NCI-H1436 (cell line): ENCODE measurements around the gene COX4I2.
A peak's percentile ranks its signal among the peaks of the same experiment; 100 is the strongest.
"Not testable (repeated sequence)": the region's sequence is repeated elsewhere in the genome, so short reads cannot be mapped to it uniquely, and the experiment has no call there.

Experiments
- DNase-seq: peaks from one replicate; lab custom pipeline; 2025; lab: John Stamatoyannopoulos, UW

COX4I2 gene

GRCh38 chr20:31607640-31608250 lies 30.0 kb upstream of the COX4I2 start:
- DNase-seq, result no peak

DNA sequence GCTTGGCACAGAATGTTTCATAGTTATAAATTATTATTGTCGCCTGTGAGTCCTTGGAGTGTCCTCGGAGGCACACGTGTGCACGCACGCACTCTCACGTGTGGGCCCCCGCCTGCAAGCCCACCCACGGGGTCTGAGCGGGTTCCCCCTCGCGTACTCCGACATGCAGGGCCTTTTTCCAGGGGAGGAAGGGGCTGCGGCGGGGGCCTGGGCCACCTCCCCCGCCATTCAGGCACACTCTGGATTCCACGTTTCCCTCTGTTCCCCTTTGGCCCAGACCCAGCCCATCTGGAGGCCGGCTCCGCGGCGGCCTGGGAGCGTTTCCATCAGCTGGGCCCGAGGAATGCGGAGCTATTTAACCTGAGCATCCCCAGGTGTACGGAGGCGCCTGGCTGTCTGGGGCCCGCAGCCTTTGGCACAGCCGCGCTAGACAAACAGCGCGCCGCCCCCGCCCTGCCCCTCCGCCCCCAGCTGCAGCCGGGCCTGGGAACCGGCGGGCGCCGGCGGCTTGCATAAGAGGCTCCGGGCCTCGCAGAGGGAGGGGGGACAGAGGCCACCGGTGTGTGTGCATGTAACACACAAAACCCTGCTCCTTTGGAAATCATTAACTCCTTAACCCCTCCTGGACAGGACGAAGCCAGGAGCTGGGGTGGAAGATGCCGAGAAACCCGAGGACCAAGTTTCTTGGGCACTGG lies 29.3 kb upstream of the COX4I2 start:
- peak; percentile 79 for DNase-seq

DNA sequence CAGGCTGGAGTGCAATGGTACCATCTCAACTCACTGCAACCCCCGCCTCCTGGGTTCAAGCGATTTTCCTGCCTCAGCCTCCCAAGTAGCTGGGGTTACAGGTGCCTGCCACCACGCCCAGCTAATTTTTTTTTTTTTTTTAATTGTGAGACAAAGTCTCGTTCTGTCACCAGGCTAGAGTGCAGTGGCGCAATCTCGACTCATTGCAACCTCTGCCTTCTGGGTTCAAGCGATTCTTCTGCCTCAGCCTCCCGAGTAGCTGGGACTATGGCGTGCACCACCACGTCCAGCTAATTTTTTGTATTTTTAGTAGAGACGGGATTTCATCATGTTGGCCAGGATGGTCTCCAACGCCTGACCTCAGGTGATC lies 25.5 kb upstream of the COX4I2 start:
- not testable (repeated sequence) for DNase-seq

- no peak for DNase-seq
Measured at GRCh38 chr20:31615416-31615815, 22.3 kb upstream of the COX4I2 start.

DNA sequence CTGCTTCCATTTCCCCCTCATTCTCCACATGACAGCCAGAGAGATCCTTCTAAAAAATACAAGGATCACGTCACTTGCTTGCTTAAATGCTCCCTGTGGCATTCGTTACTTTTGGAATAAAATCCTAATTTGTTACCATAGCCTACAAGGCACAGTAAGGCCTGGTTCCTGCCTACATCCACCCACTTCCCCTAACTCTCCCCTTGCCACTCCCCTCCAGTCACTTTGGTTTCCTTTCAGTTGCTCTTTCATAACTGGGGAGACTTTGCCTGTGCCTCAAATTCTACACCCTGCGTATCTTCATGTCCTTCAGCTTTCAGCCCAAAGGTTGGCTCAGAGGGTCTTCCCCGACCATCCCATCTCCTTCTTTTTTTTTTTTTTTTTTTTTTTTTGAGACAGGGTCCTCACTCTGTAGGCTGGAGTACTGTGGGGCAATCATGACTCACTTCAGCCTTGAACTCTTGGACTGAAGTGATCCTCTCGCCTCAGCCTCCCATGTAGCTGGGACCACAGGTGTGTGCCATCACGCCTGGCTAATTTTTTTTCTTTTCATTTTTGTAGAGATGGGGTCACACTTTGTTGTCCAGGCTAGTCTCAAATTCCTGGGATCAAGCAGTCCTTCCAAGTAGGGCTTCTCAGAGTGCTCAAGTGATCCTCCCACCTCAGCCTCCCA lies 20.1 kb upstream of the COX4I2 start:
- DNase-seq, result no peak

DNA sequence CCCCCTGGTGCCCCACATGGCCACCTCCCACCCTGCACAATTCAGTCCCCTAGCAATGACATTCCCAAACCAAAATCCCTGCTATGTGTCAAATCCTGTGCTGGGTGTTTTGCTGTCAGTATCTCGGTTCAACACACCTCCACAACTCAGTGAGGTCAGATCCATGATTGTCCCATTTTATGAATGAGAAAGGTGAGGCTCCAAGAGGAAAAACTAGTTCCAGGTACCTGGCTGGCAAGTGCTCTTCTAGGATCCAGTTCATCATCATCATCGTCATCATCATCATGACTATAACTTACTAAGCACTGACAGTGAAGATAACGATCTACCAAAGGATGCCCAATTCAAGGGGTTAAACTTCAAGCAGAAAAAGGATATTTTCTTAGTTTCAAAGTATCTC lies 17.5 kb upstream of the COX4I2 start:
- no peak for DNase-seq

DNA sequence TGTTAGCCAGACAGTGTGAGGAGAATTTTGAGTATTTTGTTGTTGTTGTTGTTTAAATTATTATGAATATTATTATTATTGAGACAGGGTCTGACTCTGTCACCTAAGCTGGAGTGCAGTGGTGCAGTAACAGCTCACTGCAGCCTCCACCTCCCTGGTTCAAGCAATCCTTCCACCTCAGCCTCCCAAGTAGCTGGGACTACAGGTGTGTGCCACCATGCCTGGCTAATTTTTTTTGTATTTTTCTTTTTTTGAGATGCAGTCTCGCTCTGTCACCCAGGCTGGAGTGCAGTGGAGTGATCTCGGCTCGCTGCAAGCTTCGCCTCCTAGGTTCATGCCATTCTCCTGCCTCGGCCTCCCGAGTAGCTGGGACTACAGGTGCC lies 14.6 kb upstream of the COX4I2 start:
- not testable (repeated sequence) for DNase-seq

GRCh38 chr20:31626534-31626933 lies 11.2 kb upstream of the COX4I2 start:
- DNase-seq, result not testable (repeated sequence)

DNA sequence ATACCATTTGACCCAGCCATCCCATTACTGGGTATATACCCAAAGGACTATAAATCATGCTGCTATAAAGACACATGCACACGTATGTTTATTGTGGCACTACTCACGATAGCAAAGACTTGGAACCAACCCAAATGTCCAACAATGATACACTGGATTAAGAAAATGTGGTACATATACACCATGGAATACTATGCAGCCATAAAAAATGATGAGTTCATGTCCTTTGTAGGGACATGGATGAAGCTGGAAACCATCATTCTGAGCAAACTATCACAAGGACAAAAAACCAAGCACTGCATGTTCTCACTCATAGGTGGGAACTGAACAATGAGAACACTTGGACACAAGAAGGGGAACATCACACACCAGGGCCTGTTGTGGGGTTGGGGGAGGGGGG lies 9.7 kb upstream of the COX4I2 start:
- DNase-seq, result not testable (repeated sequence)

GRCh38 chr20:31630187-31630790 lies 7.4 kb upstream of the COX4I2 start:
- DNase-seq, result no peak

DNA sequence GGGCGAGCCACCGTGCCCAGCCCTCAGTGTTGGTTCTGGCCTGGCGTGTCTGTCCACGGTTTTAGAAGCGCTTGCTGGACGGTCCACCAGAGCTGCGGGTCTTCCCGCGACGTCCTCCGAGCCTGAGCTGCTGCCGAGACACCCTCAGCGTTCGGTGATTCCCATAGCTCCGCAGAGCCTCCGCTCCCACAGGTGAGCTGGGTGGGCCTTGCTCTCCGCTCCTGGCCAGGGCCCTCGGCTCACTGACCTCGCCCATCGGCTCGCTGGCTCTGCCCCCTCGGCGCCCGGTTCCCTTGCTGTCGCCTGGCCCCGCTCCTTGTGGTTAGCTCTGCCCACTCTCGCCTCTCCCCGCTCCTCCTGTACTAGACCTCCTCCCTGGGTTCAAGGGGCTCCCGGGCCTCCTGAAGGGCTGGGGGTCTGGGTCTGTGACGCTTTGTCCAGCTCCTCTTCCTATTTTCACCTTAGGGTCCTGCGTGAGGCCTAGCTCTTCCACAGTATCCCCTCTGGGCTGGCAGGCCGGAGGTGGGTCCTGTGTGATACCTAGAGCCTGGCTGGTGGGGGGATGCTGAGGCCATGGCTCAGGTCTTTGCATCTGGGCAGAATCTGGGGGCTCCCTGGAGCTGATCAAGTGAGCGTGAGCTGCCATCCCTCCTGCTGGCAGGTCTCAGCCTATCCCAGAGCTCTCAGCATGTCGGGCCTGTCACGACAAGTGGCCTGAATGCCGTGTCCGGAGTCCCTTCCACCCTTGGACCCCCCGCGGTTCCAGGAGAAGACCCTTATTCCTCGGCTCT lies 5.0 kb upstream of the COX4I2 start:
- DNase-seq, result no peak

- DNase-seq, result no peak
Measured at GRCh38 chr20:31633339-31633914, 4.3 kb upstream of the COX4I2 start.

DNA sequence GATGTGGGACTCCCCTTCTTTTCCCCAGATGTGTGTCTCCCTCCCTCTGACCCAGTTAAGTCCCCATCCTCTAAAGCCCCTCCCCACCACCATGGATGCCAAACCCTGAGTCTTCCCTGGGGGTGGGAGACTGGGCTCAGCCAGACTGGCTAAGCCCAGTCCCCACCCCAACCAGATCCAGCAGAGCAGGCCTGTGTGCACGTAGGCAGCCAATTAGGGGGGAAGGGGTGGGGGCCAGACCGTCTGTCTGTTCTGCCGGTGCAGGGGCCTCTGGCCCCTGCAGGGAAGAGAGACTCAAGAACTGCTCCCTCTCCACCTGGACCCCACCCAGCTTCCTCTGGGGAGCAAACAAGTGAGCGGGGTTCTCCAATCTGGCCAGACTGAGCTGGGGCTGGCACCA lies 605 bp downstream of the COX4I2 start:
- peak; percentile 15 for DNase-seq

DNA sequence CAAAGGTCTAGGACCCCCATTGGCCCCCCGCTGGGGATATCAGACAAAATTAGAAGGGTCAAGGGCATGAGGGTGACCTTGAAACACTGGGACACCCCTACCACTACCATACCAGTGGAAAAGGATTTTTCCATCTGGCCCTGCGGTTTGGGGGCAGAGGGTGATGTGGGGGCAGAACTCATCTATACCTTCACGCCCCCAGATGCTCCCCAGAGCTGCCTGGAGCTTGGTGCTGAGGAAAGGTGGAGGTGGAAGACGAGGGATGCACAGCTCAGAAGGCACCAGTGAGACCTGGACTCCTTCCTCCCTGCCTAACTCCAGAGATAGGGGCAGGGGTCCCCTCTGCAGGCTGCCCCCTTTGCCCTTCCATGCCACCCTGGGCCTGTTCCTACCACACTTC lies 1.1 kb downstream of the COX4I2 start:
- DNase-seq, result no peak

DNA sequence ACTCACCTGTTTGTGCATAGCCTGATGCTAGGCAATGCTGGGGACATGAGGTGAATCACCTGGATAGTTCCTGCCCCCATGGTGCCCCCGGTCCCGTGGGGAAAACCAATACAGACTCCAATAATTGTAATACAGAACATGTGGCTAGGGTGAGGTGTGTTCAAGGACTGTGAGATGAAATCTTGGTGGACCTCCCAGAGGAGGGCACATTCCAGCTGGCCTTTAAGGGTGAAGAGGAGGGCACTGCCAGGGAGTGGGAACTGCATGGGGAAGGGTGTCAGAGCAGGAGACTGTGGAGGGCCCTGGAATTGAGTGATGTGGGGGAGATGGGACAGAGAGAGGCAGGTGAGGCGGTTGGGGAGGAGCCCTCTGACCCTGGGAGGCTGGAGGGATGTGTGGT lies 2.5 kb downstream of the COX4I2 start:
- no peak for DNase-seq

GRCh38 chr20:31641391-31641790 lies 3.7 kb downstream of the COX4I2 start:
- DNase-seq, result no peak

GRCh38 chr20:31642837-31643236 lies 5.1 kb downstream of the COX4I2 start:
- DNase-seq, result no peak

DNA sequence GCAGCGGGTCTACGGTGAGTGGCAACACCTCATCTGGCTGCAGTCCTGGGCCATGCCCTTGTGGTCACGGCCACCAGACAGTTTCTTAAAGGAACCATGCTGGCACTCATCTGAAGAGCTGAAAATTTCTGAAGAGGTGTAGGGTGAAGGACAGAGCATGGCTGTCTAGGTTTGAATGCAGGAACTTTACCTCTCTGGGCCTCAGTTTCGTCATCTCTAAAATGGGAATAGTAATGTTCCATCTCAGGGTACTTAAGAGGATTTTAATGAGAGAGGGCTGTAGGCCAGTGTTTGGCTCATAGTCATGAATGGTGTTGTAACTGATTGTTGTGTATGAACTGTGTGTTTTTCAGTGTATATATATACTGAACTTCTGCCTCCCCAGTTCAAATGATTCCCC lies 5.8 kb downstream of the COX4I2 start:
- DNase-seq, result no peak

DNA sequence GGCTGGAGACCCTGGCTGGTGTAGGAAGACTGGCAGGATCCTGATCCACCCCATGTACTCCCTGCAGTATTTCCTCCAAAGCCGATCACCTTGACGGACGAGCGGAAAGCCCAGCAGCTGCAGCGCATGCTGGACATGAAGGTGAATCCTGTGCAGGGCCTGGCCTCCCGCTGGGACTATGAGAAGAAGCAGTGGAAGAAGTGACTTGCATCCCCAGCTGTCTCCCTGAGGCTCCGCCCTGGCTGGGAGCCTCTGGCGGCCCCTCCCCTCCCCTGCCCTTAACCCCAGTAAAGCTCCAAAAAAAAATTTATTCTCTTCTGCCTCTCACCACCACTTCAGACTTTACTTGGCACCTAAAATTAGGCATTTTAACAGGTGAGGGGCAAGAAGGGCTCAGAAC lies 7.0 kb downstream of the COX4I2 start:
- DNase-seq, result no peak

DNA sequence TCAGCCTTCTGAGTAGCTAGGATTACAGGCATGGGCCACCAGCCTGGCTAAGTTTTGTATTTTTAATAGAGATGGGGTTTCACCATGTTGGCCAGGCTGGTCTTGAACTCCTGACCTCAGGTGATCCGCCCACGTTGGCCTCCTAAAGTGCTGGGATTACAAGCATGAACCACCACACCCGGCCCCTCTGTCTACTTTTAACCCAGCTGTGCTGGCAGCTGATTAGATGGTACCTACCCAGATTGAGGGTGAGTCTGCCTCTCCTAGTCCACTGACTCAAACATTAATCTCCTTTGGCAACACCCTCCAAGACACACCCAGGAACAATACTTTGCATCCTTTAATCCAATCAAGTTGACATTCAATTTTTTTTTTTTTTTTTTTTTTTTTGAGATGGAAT lies 10.4 kb downstream of the COX4I2 start:
- DNase-seq, result not testable (repeated sequence)

- no peak for DNase-seq
Measured at GRCh38 chr20:31652917-31653396, 15.2 kb downstream of the COX4I2 start.

GRCh38 chr20:31653561-31653960 lies 15.8 kb downstream of the COX4I2 start:
- DNase-seq, result no peak
